Tibial nerve (tissue), 4 donors: Measurements from ENCODE around the gene TEX36. TPM values are rescaled to one million over a fixed set of nuclear protein-coding genes. Genes with fewer than 3 reads are reported as not detected.
"Not testable (repeated sequence)": the region's sequence is repeated elsewhere in the genome, so short reads cannot be mapped to it uniquely, and the experiment has no call there.

Experiments used
- DNase-seq, 2 donors: peaks; one replicate each; pipeline ENCODE4 v3.0.0-alpha.2; 2019; ENCODE audit warnings: low spot score in 2 of 2
- H3K27ac ChIP-seq, 4 donors: fragments of 200-600 bp; sonication (generic) in 3 of 4; one replicate each; pipeline ENCODE4 v1.5.1; 2017 to 2019; ENCODE audit warnings: mild to moderate bottlenecking in 1 of 4
- H3K27me3 ChIP-seq, 2 donors: fragments of 200-600 bp; sonication (generic) in 1 of 2; one replicate each; pipeline versions ENCODE4 v1.5.1 to v1.6.0; 2017 to 2019
- H3K36me3 ChIP-seq, 3 donors: fragments of 200-600 bp; sonication (generic); one replicate each; pipeline ENCODE4 v1.5.1; 2018 to 2019
- H3K4me1 ChIP-seq, 4 donors: fragments of 200-600 bp; sonication (generic) in 3 of 4; one replicate each; pipeline ENCODE4 v1.5.1; 2017 to 2019
- H3K4me3 ChIP-seq, 4 donors: fragments of 200-600 bp; sonication (generic) in 3 of 4; one replicate each; pipeline ENCODE4 v1.5.1; 2017 to 2019; ENCODE audit warnings: mild to moderate bottlenecking in 1 of 4, moderate library complexity in 1 of 4
- H3K9me3 ChIP-seq, 4 donors: fragments of 200-600 bp; sonication (generic) in 3 of 4; one replicate each; pipeline ENCODE4 v1.5.1; 2017 to 2019
- EP300 ChIP-seq, 2 donors: sonication (generic); formaldehyde crosslinking; IDR thresholded peaks; one replicate each; pipeline ENCODE4 v1.6.1; 2017; ENCODE audit warnings: antibody characterized with exemption in 2 of 2, mild to moderate bottlenecking in 1 of 2
- POLR2A ChIP-seq, 2 donors: fragments of 450-650 bp; IDR thresholded peaks; one replicate each; pipeline ENCODE4 v1.6.1; 2017; ENCODE audit warnings: antibody characterized with exemption in 2 of 2, mild to moderate bottlenecking in 2 of 2, moderate library complexity in 2 of 2
- WGBS, 2 donors: methylation state at CpG; one replicate each; pipeline ENCODE4 v1.1.5; 2018; 5-methylcytosine and 5-hydroxymethylcytosine counted together
- total RNA-seq, 4 donors: library from RNA; depleted of rRNA; stranded (reverse); fragments of >200 nt; gene quantifications; one replicate each; pipeline ENCODE4 v1.1.0, GENCODE V29; 2016
- TF ChIP-seq, protein P1 (sequence below), 5 experiments: fragments of 200-600 bp in 3 of 5; fragments of 450-650 bp in 2 of 5; sonication (generic) in 3 of 5; IDR thresholded peaks; one replicate each; pipeline ENCODE4 v1.5.1; 2016 to 2019; ENCODE audit warnings: antibody characterized with exemption in 5 of 5, mild to moderate bottlenecking in 3 of 5, moderate library complexity in 2 of 5

The TEX36 gene
- total RNA-seq, 4 donors from 2014 or later, result not detected

DNA sequence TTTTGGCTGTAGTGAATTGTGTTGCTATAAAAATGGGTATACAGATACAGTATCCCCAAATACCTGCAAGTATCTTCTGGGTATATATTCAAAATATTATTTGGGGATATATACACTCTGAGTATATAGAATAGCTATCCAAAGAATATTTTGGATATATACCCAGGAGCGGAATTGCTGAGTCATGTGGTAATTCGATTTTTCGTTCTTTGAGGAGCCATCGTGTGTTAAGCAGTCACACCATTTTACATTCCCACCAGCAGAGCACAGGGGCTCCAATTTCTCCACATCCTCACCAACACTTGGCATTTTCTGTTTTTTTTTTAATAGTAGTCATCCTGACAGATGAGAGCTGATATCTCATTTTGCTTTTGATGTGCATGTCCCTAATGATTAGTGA, 61.9 kb downstream of the TEX36 start:
- no peaks in the 10 kb centered on the region for H3K36me3 ChIP-seq
- no peak for DNase-seq

DNA sequence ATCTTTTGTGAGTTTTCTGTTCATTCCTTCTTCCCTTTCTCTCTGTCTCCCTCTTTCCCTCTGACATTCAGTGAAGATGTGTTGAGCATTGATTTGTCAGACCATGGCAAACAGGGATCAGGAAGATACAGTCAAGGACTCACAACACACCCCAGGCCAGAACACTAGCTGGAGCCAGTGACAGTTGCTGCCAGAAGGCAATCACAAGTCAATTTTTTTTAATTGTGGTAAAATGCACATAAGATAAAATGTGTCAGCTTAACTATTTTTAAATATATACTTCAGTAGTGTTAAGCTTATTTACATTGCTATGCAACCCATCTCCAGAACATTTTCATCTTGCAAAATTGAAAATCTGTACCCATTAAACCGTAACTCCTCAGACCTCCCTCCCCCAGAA, 62.6 kb downstream of the TEX36 start:
- no peak overlapping the region for H3K4me3 ChIP-seq
- 79 to 80% methylated on average over 1 of the region's 1 CpG for WGBS, 2 donors
- TF ChIP-seq, protein P1, sequence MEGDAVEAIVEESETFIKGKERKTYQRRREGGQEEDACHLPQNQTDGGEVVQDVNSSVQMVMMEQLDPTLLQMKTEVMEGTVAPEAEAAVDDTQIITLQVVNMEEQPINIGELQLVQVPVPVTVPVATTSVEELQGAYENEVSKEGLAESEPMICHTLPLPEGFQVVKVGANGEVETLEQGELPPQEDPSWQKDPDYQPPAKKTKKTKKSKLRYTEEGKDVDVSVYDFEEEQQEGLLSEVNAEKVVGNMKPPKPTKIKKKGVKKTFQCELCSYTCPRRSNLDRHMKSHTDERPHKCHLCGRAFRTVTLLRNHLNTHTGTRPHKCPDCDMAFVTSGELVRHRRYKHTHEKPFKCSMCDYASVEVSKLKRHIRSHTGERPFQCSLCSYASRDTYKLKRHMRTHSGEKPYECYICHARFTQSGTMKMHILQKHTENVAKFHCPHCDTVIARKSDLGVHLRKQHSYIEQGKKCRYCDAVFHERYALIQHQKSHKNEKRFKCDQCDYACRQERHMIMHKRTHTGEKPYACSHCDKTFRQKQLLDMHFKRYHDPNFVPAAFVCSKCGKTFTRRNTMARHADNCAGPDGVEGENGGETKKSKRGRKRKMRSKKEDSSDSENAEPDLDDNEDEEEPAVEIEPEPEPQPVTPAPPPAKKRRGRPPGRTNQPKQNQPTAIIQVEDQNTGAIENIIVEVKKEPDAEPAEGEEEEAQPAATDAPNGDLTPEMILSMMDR (IDR thresholded peaks at IDR 0.05), result no peak
- no peak for TF ChIP-seq EP300 (IDR thresholded peaks at IDR 0.05)
- TF ChIP-seq POLR2A (IDR thresholded peaks at IDR 0.05), result no peak
- H3K27ac ChIP-seq, result no peak overlapping the region
- H3K27me3 ChIP-seq, result no peaks in the 10 kb centered on the region
- DNase-seq, result no peak
- H3K4me1 ChIP-seq, result no peaks in the 10 kb centered on the region
- H3K9me3 ChIP-seq, result peaks cover 0 to 7% (median 0%) of the 10 kb centered on the region in 4 donors
- no peaks in the 10 kb centered on the region for H3K36me3 ChIP-seq

More for the DNA sequence above, 61.9 kb downstream of the TEX36 start:
- Histone ChIP-seq H3K27me3 (no peaks in the 10 kb centered on the region), H3K27ac (no peak overlapping the region), H3K4me3 (no peak overlapping the region), H3K4me1 (no peaks in the 10 kb centered on the region), H3K9me3 (peaks cover 0 to 7% (median 0%) of the 10 kb centered on the region in 4 donors)
- 93% methylated on average over 4 of the region's 4 CpGs for WGBS, 2 donors
- TF ChIP-seq, protein P1 (IDR thresholded peaks at IDR 0.05), result no peak

DNA sequence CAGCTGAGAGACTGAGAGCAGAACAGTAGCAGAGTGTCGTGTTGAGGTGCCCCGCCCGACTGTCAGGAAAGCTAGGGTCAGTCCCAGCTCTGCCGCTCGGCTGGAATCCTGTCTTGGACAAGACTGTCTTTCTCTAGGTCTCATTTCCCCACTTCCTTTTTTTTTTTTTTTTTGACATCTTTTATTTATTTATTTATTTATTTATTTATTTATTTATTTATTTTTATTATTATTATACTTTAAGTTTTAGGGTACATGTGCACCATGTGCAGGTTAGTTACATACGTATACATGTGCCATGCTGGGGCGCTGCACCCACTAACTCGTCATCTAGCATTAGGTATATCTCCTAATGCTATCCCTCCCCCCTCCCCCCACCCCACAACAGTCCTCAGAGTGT, 69.9 kb downstream of the TEX36 start:
- not testable (repeated sequence) for DNase-seq, H3K27me3 ChIP-seq, H3K9me3 ChIP-seq, H3K36me3 ChIP-seq, H3K4me1 ChIP-seq, H3K27ac ChIP-seq, H3K4me3 ChIP-seq
- WGBS, 2 donors, result 83 to 88% methylated on average over 8 of the region's 8 CpGs

DNA sequence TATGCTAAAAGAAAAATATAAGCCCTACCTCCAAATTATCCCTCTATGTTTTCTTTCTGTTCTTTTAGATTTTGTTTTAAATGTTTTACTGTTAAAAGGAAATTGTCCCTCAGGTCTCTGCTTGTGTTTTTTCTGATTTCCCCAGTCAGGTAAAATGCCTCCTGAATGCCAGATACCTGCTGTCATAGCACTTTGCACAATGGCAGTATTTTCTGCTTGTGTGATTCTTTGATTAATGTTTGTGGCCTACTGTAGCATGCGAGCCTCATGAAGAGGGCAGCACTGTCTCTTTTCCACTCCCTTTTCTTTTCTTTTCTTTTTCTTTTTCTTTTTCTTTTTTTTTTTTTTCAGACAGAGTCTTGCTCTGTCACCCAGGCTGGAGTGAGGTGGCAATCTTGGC, 71.2 kb downstream of the TEX36 start:
- Histone ChIP-seq H3K9me3 (no peaks in the 10 kb centered on the region), H3K27ac (no peak overlapping the region), H3K4me3 (no peak overlapping the region), H3K4me1 (no peaks in the 10 kb centered on the region), H3K27me3 (no peaks in the 10 kb centered on the region), H3K36me3 (no peaks in the 10 kb centered on the region)
- no peak for TF ChIP-seq EP300 (IDR thresholded peaks at IDR 0.05)
- no peak for TF ChIP-seq POLR2A (IDR thresholded peaks at IDR 0.05)
- TF ChIP-seq, protein P1 (IDR thresholded peaks at IDR 0.05), result no peak
- WGBS, 2 donors, result 61 to 71% methylated on average over 1 of the region's 1 CpG
- no peak for DNase-seq

DNA sequence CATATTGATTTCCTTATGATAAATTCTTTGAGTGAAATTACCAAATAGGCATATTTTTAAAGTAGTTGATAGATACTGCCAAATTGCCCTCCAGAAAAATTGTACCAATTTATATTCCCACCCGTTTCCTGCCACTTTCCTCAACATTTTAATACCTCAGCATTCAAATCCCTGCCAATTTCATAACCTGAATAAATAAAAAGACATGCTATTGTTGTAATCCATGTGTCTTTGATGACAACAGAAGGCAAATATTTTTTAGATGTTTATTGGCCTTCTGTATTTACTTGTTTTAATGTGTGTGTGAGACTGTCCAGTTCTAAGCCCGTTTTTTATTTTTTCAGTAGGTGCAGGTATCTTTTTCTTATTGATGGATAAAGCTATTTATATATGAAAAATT, 71.7 kb downstream of the TEX36 start:
- WGBS, 2 donors, result 65 to 69% methylated on average over 2 of the region's 2 CpGs
- H3K4me3 ChIP-seq, result no peak overlapping the region
- no peaks in the 10 kb centered on the region for H3K36me3 ChIP-seq
- TF ChIP-seq POLR2A (IDR thresholded peaks at IDR 0.05) (no peak), EP300 (IDR thresholded peaks at IDR 0.05) (no peak)
- TF ChIP-seq, protein P1 (IDR thresholded peaks at IDR 0.05), result no peak
- no peaks in the 10 kb centered on the region for H3K27me3 ChIP-seq
- no peaks in the 10 kb centered on the region for H3K9me3 ChIP-seq
- no peak overlapping the region for H3K27ac ChIP-seq
- DNase-seq, result no peak
- H3K4me1 ChIP-seq, result no peaks in the 10 kb centered on the region

DNA sequence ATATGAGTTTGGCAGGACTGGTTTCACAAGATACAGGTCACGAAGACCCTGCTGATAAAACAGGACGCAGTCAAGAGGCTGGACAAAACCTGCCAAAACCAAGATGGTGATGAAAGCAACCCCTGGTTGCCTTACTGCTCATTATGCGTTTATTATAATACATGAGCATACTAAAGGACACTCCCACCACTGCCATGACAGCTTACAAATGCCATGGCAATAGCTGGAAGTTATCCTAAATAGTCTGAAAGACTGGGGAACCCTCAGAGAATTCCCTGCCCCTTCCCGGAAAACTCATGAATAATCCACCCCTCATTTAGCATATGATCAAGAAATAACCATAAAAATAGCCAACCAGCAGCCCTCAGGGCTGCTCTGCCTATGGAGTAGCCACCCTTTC, 73.1 kb downstream of the TEX36 start:
- no peak overlapping the region for H3K27ac ChIP-seq
- 87 to 97% methylated on average over 4 of the region's 4 CpGs for WGBS, 2 donors

More for the DNA sequence above, 73.1 kb downstream of the TEX36 start:
- Histone ChIP-seq H3K4me1 (no peaks in the 10 kb centered on the region), H3K4me3 (no peak overlapping the region), H3K36me3 (no peaks in the 10 kb centered on the region), H3K9me3 (no peaks in the 10 kb centered on the region), H3K27me3 (no peaks in the 10 kb centered on the region)
- TF ChIP-seq POLR2A (IDR thresholded peaks at IDR 0.05) (no peak), EP300 (IDR thresholded peaks at IDR 0.05) (no peak)
- DNase-seq, result no peak
